OCI-M2 (cell line): ENCODE results near the gene TROAP.
"Not testable (repeated sequence)": the region's sequence is repeated elsewhere in the genome, so short reads cannot be mapped to it uniquely, and the experiment has no call there.

Source experiments
- DNase-seq: peaks from one replicate; lab custom pipeline; 2025; ENCODE audit not compliant: unreplicated experiment; lab: John Stamatoyannopoulos, UW

TROAP gene

GRCh38 chr12:49294804-49295081, 28.3 kb upstream of the TROAP start:
- DNase-seq, result no peak

GRCh38 chr12:49295082-49295936, 27.7 kb upstream of the TROAP start, which contains the start of gene PRPH:
Gene PRPH, plus strand, starts transcription at chr12:49295147. Its CDS starts 54 bp downstream, at chr12:49295201.
- DNase-seq, result no peak

DNA sequence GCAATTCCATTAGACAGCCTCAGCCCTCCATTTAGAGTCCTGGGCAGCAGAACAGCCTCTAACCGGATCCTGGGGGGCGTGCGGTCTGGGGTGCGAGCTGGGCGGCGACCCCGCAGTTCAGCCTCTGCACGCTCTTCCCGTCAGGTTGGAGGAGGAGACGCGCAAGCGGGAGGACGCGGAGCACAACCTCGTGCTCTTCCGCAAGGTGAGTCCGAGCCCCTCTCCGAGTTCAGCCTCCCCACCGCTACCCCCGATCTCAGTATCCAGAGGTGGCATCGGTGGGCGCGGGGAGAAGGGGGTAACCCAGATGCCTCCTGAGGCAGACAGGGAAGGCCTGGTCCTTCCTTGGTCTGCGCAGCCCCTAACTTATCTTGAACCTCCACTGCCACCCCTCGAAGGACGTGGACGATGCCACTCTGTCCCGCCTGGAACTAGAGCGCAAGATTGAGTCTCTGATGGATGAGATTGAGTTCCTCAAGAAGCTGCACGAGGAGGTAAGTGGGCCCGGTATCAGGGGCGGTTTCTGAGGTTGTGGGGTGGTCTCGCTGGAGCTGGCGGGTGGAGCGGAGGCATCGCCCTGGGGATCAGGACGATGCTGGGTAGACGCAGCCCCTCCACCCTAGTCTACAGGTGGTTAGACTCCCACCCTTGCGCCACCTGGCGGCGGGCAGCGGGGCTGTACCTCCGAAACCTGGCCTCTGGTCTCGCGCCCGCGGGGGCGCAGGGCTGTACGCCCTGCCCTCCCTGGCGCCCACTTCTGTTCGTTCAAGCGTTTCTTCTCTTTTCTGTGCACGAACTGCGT, 26.8 kb upstream of the TROAP start:
- no peak for DNase-seq

DNA sequence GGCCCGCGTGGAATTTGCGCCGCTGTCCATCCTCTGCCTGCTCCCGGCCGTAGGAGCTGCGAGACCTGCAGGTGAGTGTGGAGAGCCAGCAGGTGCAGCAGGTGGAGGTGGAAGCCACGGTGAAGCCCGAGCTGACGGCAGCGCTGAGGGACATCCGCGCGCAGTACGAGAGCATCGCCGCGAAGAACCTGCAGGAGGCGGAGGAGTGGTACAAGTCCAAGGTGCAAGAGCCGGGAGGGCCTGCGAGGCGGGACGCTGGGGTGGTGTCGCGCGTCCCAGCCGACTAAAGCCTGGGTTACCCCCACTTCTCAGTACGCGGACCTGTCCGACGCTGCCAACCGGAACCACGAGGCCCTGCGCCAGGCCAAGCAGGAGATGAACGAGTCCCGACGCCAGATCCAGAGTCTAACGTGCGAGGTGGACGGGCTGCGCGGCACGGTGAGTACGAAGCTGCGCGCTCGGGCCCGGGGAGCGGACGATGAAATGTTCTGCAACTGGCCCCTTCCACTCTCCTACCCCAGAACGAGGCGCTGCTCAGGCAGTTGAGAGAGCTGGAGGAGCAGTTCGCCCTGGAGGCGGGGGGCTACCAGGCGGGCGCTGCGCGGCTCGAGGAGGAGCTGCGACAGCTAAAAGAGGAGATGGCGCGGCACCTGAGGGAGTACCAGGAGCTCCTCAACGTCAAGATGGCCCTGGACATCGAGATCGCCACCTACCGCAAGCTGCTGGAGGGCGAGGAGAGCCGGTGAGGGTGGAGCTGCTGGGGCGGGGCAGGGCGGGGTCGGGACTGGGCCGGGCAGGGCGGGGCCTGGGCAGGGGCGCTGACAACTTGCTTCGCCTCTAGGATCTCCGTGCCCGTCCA, 26.0 kb upstream of the TROAP start:
- no peak for DNase-seq

- DNase-seq, result no peak
Measured at GRCh38 chr12:49297695-49298060, 25.4 kb upstream of the TROAP start.

- DNase-seq, result no peak
Measured at GRCh38 chr12:49298160-49298559, 24.9 kb upstream of the TROAP start.

DNA sequence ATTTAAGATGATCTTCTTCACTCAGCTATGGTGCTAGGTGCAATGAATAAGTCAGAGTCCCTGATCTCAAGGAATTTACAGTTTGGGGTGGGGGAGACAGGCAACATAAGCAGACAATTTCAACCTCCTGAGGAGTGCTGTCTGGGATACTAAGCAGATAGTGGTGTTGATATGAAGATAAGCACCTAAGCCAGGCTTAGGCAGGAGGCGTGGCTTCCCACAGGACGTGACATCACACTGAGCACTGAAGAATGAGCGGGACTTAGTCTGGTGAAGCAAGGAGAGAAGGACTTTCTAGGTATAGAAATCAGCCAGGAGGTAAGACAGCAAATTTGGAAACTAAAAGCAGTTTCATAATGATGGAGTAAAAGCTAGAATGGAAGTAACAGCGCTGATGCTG, 21.3 kb upstream of the TROAP start:
- DNase-seq, result no peak

DNA sequence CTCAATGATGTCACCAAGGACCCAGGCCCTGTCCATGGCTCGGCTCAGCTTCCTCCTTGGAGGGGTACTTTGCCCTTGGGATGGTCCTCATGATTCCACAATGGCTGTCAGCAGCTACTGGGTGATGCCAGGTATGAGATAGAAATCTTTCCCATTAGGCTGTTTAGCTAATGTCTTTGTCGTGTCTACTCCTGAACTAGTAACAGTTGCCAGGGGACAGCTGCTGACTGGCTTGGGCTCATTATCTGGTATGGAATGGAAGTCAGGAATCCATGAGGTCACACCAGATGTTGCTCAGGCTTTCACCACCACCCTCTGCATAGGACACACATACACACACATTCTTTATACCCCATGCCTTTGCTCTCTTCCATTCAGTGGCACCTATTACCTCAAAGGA, 18.9 kb upstream of the TROAP start:
- DNase-seq, result no peak

- no peak for DNase-seq
Measured at GRCh38 chr12:49305762-49306510, 17.1 kb upstream of the TROAP start.

GRCh38 chr12:49309386-49309785, 13.7 kb upstream of the TROAP start:
- no peak for DNase-seq

GRCh38 chr12:49310451-49311000, 12.5 kb upstream of the TROAP start:
- not testable (repeated sequence) for DNase-seq

DNA sequence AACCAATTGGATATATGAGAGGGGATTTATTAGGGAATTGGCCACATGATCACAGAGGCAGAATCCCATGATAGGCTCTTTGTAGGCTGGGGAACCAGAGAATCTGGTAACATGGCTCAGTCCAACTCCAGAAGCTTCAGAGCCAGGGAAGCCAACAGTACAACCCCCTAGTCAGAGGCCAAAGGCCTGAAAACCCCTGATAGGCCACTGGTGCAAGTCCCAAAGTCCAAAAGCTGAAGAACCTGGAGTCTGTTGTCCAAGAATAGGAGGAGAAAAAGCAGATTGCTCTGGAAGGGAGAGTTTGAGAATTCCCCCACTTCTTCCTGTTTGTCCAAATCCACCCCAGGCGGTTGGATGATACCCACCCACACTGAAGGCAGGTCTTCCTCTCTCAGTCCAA, 8.2 kb upstream of the TROAP start:
- no peak for DNase-seq

DNA sequence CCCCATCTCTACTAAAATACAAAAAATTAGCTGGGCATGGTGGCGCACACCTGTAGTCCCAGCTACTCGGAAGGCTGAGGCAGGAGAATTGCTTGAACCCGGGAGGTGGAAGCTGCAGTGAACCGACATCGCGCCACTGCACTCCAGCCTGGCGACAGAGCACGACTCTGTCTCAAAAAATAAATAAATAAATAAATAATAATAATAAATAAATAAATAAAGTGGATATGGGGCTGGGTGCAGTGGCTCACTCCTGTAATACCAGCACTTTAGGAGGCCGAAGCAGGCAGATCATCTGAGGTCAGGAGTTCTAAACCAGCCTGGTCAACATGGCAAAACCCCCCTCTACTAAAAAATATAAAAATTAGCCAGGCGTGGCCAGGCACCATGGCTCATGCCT, 5.9 kb upstream of the TROAP start:
- not testable (repeated sequence) for DNase-seq

DNA sequence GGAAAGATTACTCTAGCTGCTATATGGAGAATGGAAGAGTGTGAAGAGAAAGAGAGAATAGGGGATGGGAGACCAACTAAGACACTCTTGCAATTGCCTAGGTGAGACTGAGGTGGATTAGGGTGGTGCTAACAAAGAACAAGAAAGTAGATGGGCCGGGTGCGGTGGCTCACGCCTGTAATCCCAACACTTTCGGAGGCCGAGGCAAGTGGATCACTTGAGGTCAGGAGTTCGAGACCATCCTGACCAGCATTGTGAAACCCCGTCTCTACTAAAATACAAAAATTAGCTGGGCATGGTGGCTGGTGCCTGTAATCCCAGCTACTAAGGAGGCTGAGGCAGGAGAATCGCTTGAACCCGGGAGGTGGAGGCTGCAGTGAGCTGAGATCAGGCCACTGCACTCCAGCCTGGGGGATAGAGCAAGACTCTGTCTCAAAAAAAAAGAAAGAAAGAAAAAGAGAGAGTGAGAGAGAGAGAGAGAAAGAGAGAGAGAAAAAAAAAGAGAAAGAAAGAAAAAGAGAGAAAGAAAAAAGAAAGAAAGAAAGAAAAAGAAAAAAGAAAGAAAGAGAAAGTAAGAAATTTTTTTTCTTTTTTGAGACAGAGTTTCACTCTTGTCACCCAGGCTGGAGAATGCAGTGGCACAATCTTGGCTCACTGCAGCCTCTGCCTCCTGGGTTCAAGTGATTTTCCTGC, 2.5 kb upstream of the TROAP start:
- DNase-seq, result not testable (repeated sequence)

DNA sequence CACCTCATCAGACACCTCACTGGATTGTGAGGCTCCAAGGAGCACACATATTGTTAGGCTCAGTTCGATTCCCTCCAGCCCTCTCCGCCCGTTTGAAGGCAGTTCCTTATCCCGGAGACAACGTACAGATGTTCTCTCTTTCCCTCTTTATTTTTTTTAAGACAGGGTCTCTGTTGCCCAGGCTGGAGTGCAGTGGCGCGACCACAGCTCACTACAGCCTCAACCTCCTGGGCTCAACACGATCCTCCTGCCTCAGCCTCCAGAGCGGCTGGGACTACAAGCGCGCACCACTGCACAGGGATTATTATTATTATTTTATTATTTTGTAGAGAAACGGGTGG, 718 bp upstream of the TROAP start:
- no peak for DNase-seq

- DNase-seq, result no peak
Measured at GRCh38 chr12:49323524-49324097, 556 bp downstream of the TROAP start.

GRCh38 chr12:49325606-49326005, 2.6 kb downstream of the TROAP start:
- DNase-seq, result no peak

DNA sequence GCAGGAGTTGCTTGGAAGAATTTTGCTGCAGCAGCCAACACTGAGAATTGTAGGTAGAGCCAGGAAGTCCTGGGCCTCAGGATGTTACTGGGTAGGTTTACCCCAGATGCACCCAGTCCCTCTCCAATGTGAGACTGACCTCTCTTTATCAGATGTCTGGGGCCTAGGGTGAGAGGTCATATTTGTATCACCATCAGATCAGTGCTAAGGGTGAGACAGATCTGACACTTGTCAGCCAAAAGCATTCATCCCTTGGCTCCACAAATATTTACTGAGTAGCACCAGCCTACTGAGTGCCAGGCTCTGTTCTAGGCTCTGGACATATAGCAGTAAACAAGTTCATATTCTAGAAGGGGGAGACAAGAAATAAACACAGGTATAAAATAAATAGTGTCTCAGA, 4.3 kb downstream of the TROAP start:
- DNase-seq, result no peak

- no peak for DNase-seq
Measured at GRCh38 chr12:49327887-49328286, 4.8 kb downstream of the TROAP start.

- DNase-seq, result no peak
Measured at GRCh38 chr12:49328816-49329215, 5.8 kb downstream of the TROAP start.
